ENCODE results near the gene PLEKHG7. TPM values are rescaled to one million over a fixed set of nuclear protein-coding genes. Genes with fewer than 3 reads are reported as not detected.
"Not testable (repeated sequence)": the region's sequence is repeated elsewhere in the genome, so short reads cannot be mapped to it uniquely, and the experiment has no call there.

Gene PLEKHG7
- total and polyA plus RNA-seq, 8 donors, result 0.13 to 0.92 (median 0.60) TPM

DNA sequence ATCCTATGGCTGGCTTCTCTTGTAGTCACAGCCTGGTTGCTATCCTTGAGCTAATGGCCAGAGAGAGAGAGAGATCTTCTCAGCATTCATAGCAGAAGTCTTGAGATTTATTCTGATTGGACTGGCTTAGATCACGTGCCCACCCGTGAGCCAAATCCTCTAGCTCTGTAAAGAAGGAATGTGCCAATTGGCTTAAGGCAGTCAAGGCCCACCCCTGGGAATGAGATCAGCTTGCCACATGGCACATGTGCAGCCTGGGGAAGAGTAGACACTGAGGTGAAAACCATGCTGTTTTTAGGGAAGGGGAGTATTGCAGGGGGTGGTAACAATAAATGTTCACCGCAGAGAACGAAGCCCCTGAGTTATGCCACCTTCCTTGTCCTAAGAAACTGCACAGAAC, 36.3 kb downstream of the PLEKHG7 start:
- no peaks in the 10 kb centered on the region for H3K27me3 ChIP-seq
- H3K36me3 ChIP-seq, result no peaks in the 10 kb centered on the region
- no peaks in the 10 kb centered on the region for H3K9me3 ChIP-seq
- intact Hi-C loops (cut with DNase I), result no loop called here
- ATAC-seq (no peak), DNase-seq (no peak), FAIRE-seq (no peak)
- H3K27ac ChIP-seq, result no peak overlapping the region
- 78 to 79% methylated on average over 4 of the region's 4 CpGs for WGBS, 2 donors
- no peak overlapping the region for H3K4me3 ChIP-seq
- H3K4me1 ChIP-seq, result peaks cover 0 to 14% (median 0%) of the 10 kb centered on the region in 3 donors
- TF ChIP-seq, protein P1, sequence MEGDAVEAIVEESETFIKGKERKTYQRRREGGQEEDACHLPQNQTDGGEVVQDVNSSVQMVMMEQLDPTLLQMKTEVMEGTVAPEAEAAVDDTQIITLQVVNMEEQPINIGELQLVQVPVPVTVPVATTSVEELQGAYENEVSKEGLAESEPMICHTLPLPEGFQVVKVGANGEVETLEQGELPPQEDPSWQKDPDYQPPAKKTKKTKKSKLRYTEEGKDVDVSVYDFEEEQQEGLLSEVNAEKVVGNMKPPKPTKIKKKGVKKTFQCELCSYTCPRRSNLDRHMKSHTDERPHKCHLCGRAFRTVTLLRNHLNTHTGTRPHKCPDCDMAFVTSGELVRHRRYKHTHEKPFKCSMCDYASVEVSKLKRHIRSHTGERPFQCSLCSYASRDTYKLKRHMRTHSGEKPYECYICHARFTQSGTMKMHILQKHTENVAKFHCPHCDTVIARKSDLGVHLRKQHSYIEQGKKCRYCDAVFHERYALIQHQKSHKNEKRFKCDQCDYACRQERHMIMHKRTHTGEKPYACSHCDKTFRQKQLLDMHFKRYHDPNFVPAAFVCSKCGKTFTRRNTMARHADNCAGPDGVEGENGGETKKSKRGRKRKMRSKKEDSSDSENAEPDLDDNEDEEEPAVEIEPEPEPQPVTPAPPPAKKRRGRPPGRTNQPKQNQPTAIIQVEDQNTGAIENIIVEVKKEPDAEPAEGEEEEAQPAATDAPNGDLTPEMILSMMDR (IDR thresholded peaks at IDR 0.05), result no peak

DNA sequence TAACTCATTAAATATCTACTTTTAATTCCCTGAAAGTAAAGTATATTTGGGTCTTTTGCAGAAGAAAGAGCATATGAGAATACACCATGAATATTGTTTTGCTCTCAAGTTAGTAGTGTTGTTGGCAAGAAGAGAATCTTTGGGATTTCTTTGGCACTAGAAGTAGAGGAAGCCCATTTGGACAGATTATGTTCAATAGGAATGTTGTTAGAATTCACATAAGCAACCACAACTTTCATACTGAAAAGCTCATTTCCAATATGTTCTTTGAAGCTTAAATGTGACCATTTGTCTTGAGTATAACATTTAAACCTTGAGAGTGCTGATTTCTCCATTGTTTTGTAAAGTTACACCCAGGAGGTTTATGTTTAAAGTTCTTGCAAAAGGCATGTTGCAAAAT, 37.6 kb downstream of the PLEKHG7 start:
- no peak for ATAC-seq
- Histone ChIP-seq H3K27ac (no peak overlapping the region), H3K4me1 (peaks cover 0 to 10% (median 0%) of the 10 kb centered on the region in 3 donors), H3K4me3 (no peak overlapping the region), H3K36me3 (no peaks in the 10 kb centered on the region), H3K9me3 (no peaks in the 10 kb centered on the region), H3K27me3 (no peaks in the 10 kb centered on the region)
- intact Hi-C loops (cut with DNase I), result no loop called here
- DNase-seq, result no peak
- TF ChIP-seq, protein P1 (IDR thresholded peaks at IDR 0.05), result no peak
- FAIRE-seq, result no peak

DNA sequence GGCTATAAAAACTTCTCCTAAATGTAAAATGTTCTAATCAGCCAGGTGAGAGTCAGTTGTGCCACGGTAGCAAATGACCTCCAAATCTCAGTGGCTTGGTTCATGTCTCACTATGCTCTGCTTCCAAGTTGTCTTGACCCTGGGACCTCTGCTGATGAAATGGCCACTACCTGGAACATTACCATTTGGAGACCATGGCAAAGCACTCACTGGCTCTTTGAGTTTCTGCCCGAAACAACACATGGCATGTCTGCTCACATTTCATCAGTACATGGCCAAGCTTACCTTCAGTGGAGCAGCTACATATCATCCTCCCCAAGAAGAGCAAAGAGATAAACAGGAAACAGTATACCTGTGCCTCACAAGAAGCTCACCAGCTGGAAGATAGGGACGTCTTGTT, 40.2 kb downstream of the PLEKHG7 start:
- Histone ChIP-seq H3K9me3 (no peaks in the 10 kb centered on the region), H3K36me3 (no peaks in the 10 kb centered on the region), H3K27ac (no peak overlapping the region), H3K27me3 (no peaks in the 10 kb centered on the region), H3K4me1 (no peaks in the 10 kb centered on the region), H3K4me3 (no peak overlapping the region)
- DNase-seq (no peak), FAIRE-seq (no peak), ATAC-seq (no peak)
- 66 to 78% methylated on average over 3 of the region's 3 CpGs for WGBS, 2 donors
- TF ChIP-seq, protein P1 (IDR thresholded peaks at IDR 0.05), result no peak
- intact Hi-C loops (cut with DNase I), result no loop called here

DNA sequence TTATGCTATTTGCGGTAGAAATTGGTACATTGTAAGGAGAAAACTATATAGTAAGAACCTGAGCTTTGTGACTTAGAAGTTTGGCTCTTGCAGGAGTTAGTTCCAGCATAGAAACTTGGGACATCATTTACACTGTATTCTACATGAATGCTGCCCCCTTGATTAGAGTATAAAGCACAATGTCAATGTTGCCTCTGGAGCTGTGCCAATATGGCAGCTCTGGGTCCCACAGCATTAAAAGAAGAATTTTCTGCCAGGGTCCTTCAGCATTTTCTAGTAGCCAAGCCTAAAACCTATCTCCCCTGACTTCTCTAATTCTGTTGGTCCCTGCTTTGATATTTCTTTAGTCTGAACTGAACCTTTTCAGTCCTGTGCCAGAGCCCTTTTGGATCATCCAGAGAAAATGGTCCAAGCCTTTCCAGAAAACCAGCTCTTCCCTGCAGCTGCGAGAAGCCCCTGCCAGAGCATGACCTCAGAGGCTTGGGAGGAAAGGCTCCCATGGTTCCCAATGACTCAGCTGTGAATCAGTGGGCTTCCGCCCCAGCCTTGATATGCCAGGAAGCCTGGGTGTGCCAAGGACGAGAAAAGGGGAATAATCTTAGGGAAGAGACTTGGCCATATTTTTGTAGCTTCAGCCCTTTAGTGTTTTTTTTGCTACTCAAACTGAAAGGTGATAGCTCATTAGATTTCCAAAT, 43.2 kb downstream of the PLEKHG7 start:
- intact Hi-C loops (cut with DNase I), result no loop called here
- TF ChIP-seq, protein P1 (IDR thresholded peaks at IDR 0.05), result no peak
- Histone ChIP-seq H3K4me3 (no peak overlapping the region), H3K27me3 (no peaks in the 10 kb centered on the region), H3K4me1 (no peaks in the 10 kb centered on the region), H3K27ac (no peak overlapping the region), H3K9me3 (no peaks in the 10 kb centered on the region), H3K36me3 (no peaks in the 10 kb centered on the region)
- no peak for FAIRE-seq
- ATAC-seq, result peak in 2 of 4 donors; percentile 69 to 82
- 84 to 89% methylated on average over 4 of the region's 4 CpGs for WGBS, 2 donors
- DNase-seq, result peak in 3 of 6 donors; percentile 11 to 35 (median 32)

DNA sequence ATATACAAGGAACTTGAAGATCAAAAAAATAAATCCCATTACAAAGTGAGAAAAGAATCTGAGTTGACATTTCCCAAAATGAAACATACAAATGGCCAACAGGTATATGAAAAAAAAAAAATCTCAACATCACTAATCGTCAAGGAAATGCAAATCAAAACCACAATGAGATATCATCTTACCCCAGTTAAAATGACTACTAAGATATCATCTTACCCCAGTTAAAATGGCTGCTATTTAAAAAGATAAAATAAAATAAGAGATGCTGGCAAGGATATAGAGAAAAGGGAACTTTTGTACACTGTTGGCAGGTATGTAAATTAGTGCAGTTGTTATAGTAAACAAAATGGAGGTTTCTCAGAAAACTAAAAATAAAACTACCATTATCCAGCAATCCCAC, 44.4 kb downstream of the PLEKHG7 start:
- Histone ChIP-seq H3K4me3 (no peak overlapping the region), H3K4me1 (no peaks in the 10 kb centered on the region), H3K27ac (no peak overlapping the region), H3K27me3 (no peaks in the 10 kb centered on the region), H3K9me3 (no peaks in the 10 kb centered on the region), H3K36me3 (no peaks in the 10 kb centered on the region)
- 67 to 71% methylated on average over 1 of the region's 1 CpG for WGBS, 2 donors
- TF ChIP-seq, protein P1 (IDR thresholded peaks at IDR 0.05), result no peak
- no peak for DNase-seq
- no peak for ATAC-seq
- intact Hi-C loops (cut with DNase I), result no loop called here
- FAIRE-seq, result no peak

DNA sequence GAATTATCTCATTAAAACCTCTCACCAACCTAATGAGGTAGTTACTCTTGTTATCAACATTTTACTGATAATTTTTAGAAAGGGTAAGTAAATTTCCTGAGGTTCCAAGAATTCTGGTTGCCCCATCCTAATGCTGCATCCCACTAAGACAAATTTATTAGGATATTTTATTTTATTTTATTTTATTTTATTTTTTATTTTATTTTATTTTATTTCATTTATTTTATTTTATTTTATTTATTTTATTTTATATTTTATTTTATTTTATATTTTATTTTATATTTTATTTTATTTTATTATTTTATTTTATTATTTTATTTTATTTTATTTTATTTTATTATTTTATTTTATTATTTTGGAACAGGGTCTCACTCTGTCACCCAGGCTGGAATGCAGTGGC, 46.9 kb downstream of the PLEKHG7 start:
- H3K36me3 ChIP-seq; H3K4me3 ChIP-seq; H3K27me3 ChIP-seq; ATAC-seq; H3K4me1 ChIP-seq; H3K9me3 ChIP-seq; H3K27ac ChIP-seq; DNase-seq; intact Hi-C loops (cut with DNase I): not testable (repeated sequence)
- peak; percentile 89 for FAIRE-seq

Measured in pancreas (tissue), 10 donors.